Measurements from ENCODE around the gene GPR107.

The GPR107 gene

DNA sequence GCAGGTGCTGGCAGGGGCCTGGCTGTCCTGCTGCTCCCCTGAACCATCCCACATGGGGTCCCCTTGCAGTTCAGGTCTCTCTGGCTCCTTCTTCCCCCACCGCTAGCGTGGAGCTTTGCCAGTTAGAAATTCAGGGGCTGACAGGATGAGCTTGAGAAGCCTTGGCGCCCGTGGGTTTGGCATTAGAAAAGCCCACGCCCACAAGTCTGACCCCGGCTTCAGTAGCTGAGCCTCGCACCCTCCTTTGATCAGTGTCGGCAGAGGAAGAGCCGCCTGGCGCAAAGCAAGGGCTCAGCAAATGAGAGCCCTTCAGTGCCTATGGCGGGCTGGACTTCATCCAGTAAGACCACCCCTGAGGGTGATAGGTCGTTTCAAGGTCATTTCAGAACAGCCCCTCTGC, 88.3 kb downstream of the GPR107 start:
- no peak for TF ChIP-seq CTCF (IDR thresholded peaks at IDR 0.05; ENCODE audit: low read depth, low read length, missing control alignments)
- H3K4me3 ChIP-seq (ENCODE audit: low read depth, low read length), result no peak overlapping the region
- in situ Hi-C loops (cut with HindIII; ENCODE audit: low sequenced_read_pairs), result no loop called here
- DNase-seq (ENCODE audit: low read depth), result no peak

DNA sequence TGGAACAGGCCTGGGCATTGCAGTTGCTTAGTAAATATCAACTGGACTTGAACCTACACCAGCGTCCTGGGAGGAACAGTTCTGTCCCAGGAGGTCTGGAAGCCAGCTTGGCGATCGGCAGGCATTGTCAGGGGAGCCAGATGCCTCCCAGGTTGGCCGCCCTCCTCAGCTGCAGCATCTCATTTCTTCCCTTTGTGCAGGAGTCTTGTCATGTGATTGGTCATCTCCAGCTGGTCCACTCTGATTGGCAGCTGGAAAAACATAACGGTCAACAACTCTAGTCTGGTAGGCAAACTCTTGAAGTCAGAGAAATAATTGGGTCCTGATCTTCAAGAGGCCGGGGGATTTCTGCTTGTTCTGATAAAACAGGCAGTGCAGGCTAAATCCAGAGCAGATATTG, 88.9 kb downstream of the GPR107 start:
- in situ Hi-C loops (cut with HindIII; ENCODE audit: low sequenced_read_pairs), result no loop called here

GRCh38 chr9:130143279-130143893, 89.7 kb downstream of the GPR107 start:
- no peak for DNase-seq (ENCODE audit: low read depth)
- TF ChIP-seq CTCF (IDR thresholded peaks at IDR 0.05; ENCODE audit: low read depth, low read length, missing control alignments), result no peak
- in situ Hi-C loops (cut with HindIII; ENCODE audit: low sequenced_read_pairs), result no loop called here
- no peak overlapping the region for H3K4me3 ChIP-seq (ENCODE audit: low read depth, low read length)

More for the DNA sequence above, 88.9 kb downstream of the GPR107 start:
- no peak for DNase-seq (ENCODE audit: low read depth)
- no peak for TF ChIP-seq CTCF (IDR thresholded peaks at IDR 0.05; ENCODE audit: low read depth, low read length, missing control alignments)
- no peak overlapping the region for H3K4me3 ChIP-seq (ENCODE audit: low read depth, low read length)

DNA sequence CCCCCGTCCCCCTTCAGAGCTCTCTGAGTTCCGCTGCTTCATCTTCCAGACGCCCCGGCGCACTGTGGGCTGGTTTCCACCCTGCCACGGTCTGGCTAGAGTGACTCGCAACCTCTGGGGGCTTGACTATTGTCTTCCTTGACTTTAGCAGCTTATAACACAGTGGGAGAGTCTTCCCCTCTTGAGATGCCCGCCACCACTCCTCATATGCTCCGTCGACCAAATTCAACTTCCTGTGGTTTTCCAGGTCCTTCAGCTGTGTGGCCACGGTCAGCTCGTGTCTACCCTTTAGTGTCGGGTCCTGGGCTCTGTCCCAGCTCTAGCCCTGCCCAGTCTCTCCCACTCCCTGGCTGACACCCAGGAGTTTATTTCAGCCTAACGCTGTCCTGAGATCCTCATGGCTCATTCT, 90.3 kb downstream of the GPR107 start:
- H3K4me3 ChIP-seq (ENCODE audit: low read depth, low read length), result no peak overlapping the region
- in situ Hi-C loops (cut with HindIII; ENCODE audit: low sequenced_read_pairs), result no loop called here
- no peak for TF ChIP-seq CTCF (IDR thresholded peaks at IDR 0.05; ENCODE audit: low read depth, low read length, missing control alignments)
- peak; percentile 6 for DNase-seq (ENCODE audit: low read depth)

DNA sequence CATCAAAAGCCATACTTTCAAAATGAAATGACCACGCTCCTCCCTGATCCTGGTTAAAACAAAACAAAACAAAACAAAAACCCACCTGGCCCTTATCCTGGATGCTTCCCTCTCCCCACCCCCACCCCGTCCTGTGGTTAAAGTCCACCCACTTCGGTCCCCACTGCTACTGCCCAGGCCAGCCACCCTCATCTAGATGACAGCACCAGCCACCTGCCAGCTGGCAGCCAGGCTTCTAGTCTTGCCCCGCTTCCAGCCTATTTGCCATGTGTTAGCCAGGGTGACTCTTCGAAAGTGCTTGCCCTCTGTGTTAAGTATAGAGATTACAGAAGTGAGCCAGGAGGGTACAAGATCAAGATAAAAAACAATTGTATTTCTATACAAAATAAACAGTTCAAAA, 91.0 kb downstream of the GPR107 start:
- no peak overlapping the region for H3K4me3 ChIP-seq (ENCODE audit: low read depth, low read length)
- DNase-seq (ENCODE audit: low read depth), result no peak
- in situ Hi-C loops (cut with HindIII; ENCODE audit: low sequenced_read_pairs), result no loop called here
- TF ChIP-seq CTCF (IDR thresholded peaks at IDR 0.05; ENCODE audit: low read depth, low read length, missing control alignments), result no peak

DNA sequence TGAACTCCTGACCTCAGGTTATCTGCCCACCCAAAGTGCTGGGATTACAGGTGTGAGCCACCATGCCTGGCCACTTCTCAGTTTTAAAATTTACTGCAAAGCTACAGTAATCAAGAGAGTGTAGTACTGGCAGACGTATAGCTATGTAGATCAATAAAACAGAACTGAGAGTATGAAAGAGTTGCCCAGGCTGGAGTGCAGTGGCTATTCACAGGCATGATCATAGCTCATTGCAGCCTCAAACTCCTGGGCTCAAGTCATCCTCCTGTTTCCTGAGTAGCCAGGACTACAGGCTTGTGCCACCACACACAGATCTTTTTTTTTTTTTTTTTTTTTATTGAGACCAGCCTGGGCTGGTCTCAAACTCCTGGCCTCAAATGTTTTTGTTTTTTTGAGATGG, 92.0 kb downstream of the GPR107 start:
- no peak for TF ChIP-seq CTCF (IDR thresholded peaks at IDR 0.05; ENCODE audit: low read depth, low read length, missing control alignments)
- DNase-seq (ENCODE audit: low read depth), result no peak
- in situ Hi-C loops (cut with HindIII; ENCODE audit: low sequenced_read_pairs), result no loop called here
- no peak overlapping the region for H3K4me3 ChIP-seq (ENCODE audit: low read depth, low read length)
